Mucosa of descending colon (tissue), 3 donors: ENCODE measurements around the gene BCL11A. TPM values are rescaled to one million over a fixed set of nuclear protein-coding genes. Genes with fewer than 3 reads are reported as not detected.

Experiments used
- ATAC-seq: fragments of 200-7000 bp; cut with Tn5 transposase; one replicate; pipeline ENCODE4 v1.9.1; 2020; ENCODE audit warnings: mild to moderate bottlenecking, moderate library complexity
- DNase-seq, 3 donors: peaks; one replicate each; pipeline ENCODE4 v3.0.0-alpha.2; 2020
- H3K36me3 ChIP-seq: fragments of 200-600 bp; one replicate; pipeline ENCODE4 v1.8.0; 2021; ENCODE audit warnings: low read depth, mild to moderate bottlenecking
- H3K4me1 ChIP-seq: fragments of 200-600 bp; one replicate; pipeline ENCODE4 v1.8.0; 2021; ENCODE audit warnings: low read depth, mild to moderate bottlenecking
- H3K4me3 ChIP-seq: fragments of 200-600 bp; one replicate; pipeline ENCODE4 v1.8.0; 2021; ENCODE audit warnings: mild to moderate bottlenecking
- H3K9me3 ChIP-seq: fragments of 200-600 bp; one replicate; pipeline ENCODE4 v1.8.0; 2021; ENCODE audit warnings: mild to moderate bottlenecking
- CTCF ChIP-seq: fragments of 200-600 bp; IDR thresholded peaks from one replicate; pipeline ENCODE4 v1.8.0; 2022; ENCODE audit warnings: antibody characterized with exemption, mild to moderate bottlenecking
- intact Hi-C, 2 donors: fragments of 100-400 bp; cut with DNase I in 1 of 2; cut with micrococcal nuclease in 1 of 2; formaldehyde crosslinking; loops; one replicate each; pipeline versions ENCODE4 v1.11.0 to v1.11.1; 2022; cut with DNase I, micrococcal nuclease
- total RNA-seq, 3 donors: library from RNA; stranded (reverse); fragmentation: NEBNext Ultra II Directional in 2 of 3; extraction: Animal tissue kit (Norgen Biotek cat#: 25700) in 2 of 3; gene quantifications; one replicate each; pipeline versions ENCODE4 v1.2.1 to v1.2.4, GENCODE V29; 2021 to 2023
- donor health status: DM: no; HTN: no; CAD: no; lungs with moderate emphysema.
- donor health status: DM: no; HTN: no; CAD: no.
- donor health status: DM: no; HTN: yes; CAD: no.

BCL11A gene
- total RNA-seq, 3 donors from 2014 or later: 22.8 to 59.6 (median 40.7) TPM

GRCh38 chr2:60490441-60490840, 63.0 kb downstream of the BCL11A start:
- Histone ChIP-seq H3K9me3 (no peaks in the 10 kb centered on the region), H3K36me3 (no peaks in the 10 kb centered on the region), H3K4me3 (no peak overlapping the region), H3K4me1 (peaks cover 7% of the 10 kb centered on the region)
- no peak for TF ChIP-seq CTCF
- ATAC-seq (no peak), DNase-seq (no peak)
- intact Hi-C loops: no loop called here

- no peak for DNase-seq
- ATAC-seq: no peak
- TF ChIP-seq CTCF: no peak
- H3K4me1 ChIP-seq: peaks cover under 1% of the 10 kb centered on the region
- intact Hi-C loops: no loop called here
- no peak overlapping the region for H3K4me3 ChIP-seq
- H3K9me3 ChIP-seq: no peaks in the 10 kb centered on the region
- no peaks in the 10 kb centered on the region for H3K36me3 ChIP-seq
Observed at GRCh38 chr2:60489289-60489688, 64.2 kb downstream of the BCL11A start.

- no peaks in the 10 kb centered on the region for H3K36me3 ChIP-seq
- H3K4me1 ChIP-seq: no peaks in the 10 kb centered on the region
- DNase-seq: no peak
- H3K9me3 ChIP-seq: no peaks in the 10 kb centered on the region
- H3K4me3 ChIP-seq: no peak overlapping the region
- ATAC-seq: no peak
- intact Hi-C loops: no loop called here
- TF ChIP-seq CTCF: no peak
Observed at GRCh38 chr2:60488291-60488690, 65.2 kb downstream of the BCL11A start.

- DNase-seq: no peak
- intact Hi-C loops: no loop called here
- Histone ChIP-seq H3K9me3 (no peaks in the 10 kb centered on the region), H3K36me3 (no peaks in the 10 kb centered on the region), H3K4me3 (no peak overlapping the region), H3K4me1 (no peaks in the 10 kb centered on the region)
- no peak for ATAC-seq
- no peak for TF ChIP-seq CTCF
Observed at GRCh38 chr2:60487174-60487573, 66.3 kb downstream of the BCL11A start.

- intact Hi-C loops: no loop called here
- Histone ChIP-seq H3K36me3 (no peaks in the 10 kb centered on the region), H3K9me3 (no peaks in the 10 kb centered on the region), H3K4me1 (peaks cover 5% of the 10 kb centered on the region), H3K4me3 (no peak overlapping the region)
- TF ChIP-seq CTCF: no peak
- ATAC-seq: no peak
- DNase-seq: no peak
Observed at GRCh38 chr2:60486551-60486950, 66.9 kb downstream of the BCL11A start.

GRCh38 chr2:60486067-60486466, 67.4 kb downstream of the BCL11A start:
- intact Hi-C loops: no loop called here
- ATAC-seq: no peak
- TF ChIP-seq CTCF: no peak
- H3K4me1 ChIP-seq: peaks cover 10% of the 10 kb centered on the region
- H3K9me3 ChIP-seq: no peaks in the 10 kb centered on the region
- no peak for DNase-seq
- H3K4me3 ChIP-seq: no peak overlapping the region
- no peaks in the 10 kb centered on the region for H3K36me3 ChIP-seq
